Measurements from ENCODE around the gene OR2W3.

The OR2W3 gene

DNA sequence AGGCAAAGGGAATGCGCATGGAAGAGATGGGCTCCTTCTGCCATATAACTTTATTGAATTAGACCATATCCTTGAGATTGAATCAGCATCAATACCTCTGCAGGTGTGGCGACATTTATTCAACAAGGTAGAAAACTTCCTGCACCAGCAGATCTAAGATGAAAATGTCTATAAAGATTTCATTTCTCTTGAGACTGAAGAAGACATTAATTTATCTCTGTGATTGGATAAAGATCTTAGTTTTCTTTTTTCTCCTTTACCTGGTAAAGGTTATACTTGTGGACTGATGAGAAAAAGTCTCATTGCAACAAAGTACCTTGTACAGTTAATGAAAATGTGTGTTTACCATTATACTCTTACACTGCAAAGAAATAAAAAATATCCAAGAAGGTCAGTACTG, 24.6 kb downstream of the OR2W3 start, which contains the start of gene OR2T8:
Gene OR2T8 (plus strand): TSS at position 301 of the 400 bp plus-strand sequence. CDS start 766 bp downstream, outside the sequence.
- no peak for DNase-seq (ENCODE audit: low spot score)

DNA sequence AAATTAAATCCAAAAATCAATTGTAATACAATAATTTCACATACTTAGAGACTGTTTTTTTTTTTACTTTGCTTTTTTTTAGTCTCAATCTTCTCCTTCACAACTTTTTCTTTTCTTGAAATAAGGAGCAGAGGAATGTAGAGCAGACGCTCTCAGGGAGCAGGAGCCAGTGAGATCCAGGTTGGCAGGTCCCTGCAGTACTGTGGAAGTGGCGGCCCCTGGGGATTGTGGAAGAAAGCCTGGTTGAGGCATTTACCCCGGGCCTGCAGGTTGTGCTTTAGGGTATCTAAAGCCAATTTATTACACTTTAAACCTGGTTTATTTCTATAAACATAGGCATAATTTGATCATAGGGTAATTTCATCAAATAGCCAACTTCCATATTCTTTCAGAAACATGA, 28.6 kb downstream of the OR2W3 start:
- no peak for DNase-seq (ENCODE audit: low spot score)

DNA sequence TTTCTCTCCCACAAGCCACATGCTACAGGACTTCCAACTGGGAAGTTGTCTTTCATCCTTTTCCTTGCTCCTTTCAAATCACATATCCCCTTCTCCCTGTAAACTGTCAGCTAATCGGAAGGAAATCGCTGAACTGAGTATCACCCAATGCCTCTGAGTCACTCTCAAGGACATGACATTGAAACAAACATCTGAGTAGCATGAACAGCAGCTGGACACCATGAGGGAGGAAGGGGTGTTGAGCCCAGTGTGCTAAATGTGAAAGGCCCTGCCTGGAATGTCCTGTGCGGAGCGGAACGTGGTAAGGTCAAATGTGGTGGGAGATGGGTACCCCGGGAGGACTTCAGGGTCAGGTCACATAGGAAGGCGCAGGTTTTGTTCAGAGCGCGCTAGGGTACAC, 29.5 kb downstream of the OR2W3 start, which contains the start of gene OR2AJ1:
Gene OR2AJ1 (plus strand): TSS at position 22 of the 400 bp plus-strand sequence. CDS start 8,880 bp downstream, outside the sequence.
- DNase-seq (ENCODE audit: low spot score) = no peak

DNA sequence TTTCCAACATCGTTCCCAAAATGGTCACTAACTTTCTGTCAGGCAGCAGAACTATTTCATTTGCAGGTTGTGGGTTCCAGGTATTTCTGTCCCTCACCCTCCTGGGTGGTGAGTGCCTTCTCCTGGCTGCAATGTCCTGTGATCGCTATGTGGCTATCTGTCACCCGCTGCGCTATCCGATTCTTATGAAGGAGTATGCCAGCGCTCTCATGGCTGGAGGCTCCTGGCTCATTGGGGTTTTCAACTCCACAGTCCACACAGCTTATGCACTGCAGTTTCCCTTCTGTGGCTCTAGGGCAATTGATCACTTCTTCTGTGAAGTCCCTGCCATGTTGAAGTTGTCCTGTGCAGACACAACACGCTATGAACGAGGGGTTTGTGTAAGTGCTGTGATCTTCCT, 38.6 kb downstream of the OR2W3 start:
- DNase-seq (ENCODE audit: low spot score) = no peak

DNA sequence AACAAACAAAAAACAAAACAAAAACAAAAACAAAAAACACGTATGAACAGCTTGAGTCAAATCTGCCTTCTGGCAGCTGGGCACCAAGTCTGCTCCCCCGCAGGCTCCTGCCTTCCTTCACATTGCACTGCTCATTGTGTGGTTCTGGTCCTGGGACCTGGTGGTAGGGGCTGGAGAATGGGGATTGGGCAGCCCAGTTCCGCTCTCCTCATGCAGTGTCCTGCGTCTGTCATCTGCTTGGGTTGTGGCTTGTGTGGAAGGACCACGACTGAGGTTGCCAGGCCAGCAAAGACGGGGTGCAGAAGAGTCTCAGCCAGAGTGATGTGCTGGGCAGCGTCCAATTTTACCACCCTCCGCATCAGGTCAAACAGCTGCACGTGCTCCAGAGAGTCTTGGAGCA, 40.4 kb downstream of the OR2W3 start:
- DNase-seq (ENCODE audit: low spot score) = no peak

DNA sequence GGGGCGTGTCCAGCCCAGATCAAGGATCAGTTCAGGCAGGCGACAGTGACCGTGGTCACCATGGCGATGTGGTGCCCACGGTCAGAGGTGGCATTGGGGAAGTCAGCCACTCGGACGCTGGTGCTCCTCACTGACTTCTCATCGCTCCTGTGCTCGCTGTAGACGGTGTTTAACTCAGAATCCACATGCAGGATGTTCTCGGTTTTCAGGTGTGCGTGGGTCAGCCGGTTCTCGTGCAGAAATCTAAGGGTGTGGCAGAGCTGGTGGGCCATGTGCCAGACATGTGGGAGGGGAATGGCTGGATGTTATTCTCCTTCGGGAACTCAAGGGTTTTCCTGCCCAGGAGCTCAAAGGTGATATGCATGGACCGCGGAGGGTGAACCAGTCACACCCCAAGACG, 41.0 kb downstream of the OR2W3 start:
- no peak for DNase-seq (ENCODE audit: low spot score)

DNA sequence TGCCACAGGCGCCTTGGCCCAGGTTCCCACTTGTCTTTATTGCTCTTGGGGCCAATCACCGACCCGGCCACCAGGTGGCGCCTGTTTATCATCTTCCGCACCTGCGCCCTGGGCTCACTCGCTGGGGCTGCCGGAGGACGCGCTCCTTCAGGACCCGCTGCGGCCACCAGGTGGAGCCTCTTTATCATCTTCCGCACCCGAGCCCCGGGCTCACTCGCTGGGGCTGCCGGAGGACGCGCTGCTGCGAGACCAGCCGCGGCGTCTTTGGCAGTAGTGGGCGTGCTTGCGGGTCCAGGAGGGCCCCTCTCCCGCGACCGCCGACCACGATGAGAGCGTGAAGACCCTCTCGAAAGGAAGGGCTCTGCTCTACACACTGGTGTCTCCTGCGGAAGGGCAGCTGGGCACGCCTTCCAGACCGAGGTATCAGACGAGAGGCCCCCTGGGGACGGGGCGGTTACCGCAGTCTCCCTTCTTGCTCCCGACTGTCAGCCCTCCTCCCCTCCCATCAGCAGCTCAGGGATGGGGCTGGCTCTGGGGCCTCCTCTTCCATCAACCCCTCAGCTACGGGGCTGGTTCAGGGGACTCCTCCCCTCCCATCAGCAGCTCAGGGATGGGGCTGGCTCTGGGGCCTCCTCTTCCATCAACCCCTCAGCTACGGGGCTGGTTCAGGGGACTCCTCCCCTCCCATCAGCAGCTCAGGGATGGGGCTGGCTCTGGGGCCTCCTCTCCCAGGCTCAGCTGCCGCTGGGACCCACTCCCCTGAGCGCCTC, 41.8 kb downstream of the OR2W3 start:
- peak; percentile 10 for DNase-seq (ENCODE audit: low spot score)

DNA sequence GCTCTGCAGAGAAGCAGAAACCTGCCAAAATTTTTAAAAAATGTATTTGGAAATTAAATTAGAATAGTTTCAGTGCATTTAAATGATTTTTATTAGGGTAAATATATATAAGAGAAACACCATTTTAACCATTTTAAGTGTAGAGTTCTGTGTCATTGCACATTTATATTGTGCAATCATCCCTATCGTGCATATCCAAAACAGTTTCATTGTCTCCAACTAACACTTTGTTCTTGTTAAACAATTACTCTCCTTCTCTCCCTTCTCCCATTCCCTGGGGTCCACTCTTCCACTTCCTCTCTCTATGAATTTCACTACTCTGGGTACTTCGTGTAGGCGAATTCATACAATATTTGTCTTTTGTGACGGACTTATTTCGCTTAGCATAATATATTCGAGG, 47.2 kb downstream of the OR2W3 start:
- no peak for DNase-seq (ENCODE audit: low spot score)
